Suppressor macrophage (primary cell): Measurements from ENCODE around the gene GSE1.

ENCODE experiments used
- DNase-seq, 4 experiments: peaks; one replicate each; pipeline ENCODE4 v3.0.0-alpha.2; 2020 to 2022

Gene GSE1

GRCh38 chr16:85662976-85663830 lies 50.1 kb downstream of the GSE1 start:
- no peak for DNase-seq

GRCh38 chr16:85663891-85664321 lies 50.8 kb downstream of the GSE1 start:
- DNase-seq: no peak

GRCh38 chr16:85664580-85665372 lies 51.7 kb downstream of the GSE1 start:
- DNase-seq: no peak

GRCh38 chr16:85665373-85665740 lies 52.2 kb downstream of the GSE1 start:
- no peak for DNase-seq

- no peak for DNase-seq
These were observed 52.8 kb downstream of the GSE1 start for GRCh38 chr16:85665929-85666328.

GRCh38 chr16:85667261-85667660 lies 54.1 kb downstream of the GSE1 start:
- no peak for DNase-seq

- DNase-seq: no peak
These were observed 54.8 kb downstream of the GSE1 start for GRCh38 chr16:85667841-85668413.

GRCh38 chr16:85668676-85669424 lies 55.7 kb downstream of the GSE1 start:
- DNase-seq: no peak

GRCh38 chr16:85670840-85671239 lies 57.7 kb downstream of the GSE1 start:
- DNase-seq: no peak

GRCh38 chr16:85673529-85674417 lies 60.7 kb downstream of the GSE1 start:
- no peak for DNase-seq

GRCh38 chr16:85674418-85674755 lies 61.3 kb downstream of the GSE1 start:
- no peak for DNase-seq

GRCh38 chr16:85674828-85675227 lies 61.7 kb downstream of the GSE1 start:
- no peak for DNase-seq

GRCh38 chr16:85675251-85675874 lies 62.2 kb downstream of the GSE1 start:
- DNase-seq: peak; percentile 51 to 66 (median 55)

- no peak for DNase-seq
These were observed 63.3 kb downstream of the GSE1 start for GRCh38 chr16:85676466-85676865.

- no peak for DNase-seq
These were observed 64.4 kb downstream of the GSE1 start for GRCh38 chr16:85677383-85677967.

GRCh38 chr16:85678016-85678415 lies 64.9 kb downstream of the GSE1 start:
- no peak for DNase-seq

GRCh38 chr16:85678821-85679220 lies 65.7 kb downstream of the GSE1 start:
- no peak for DNase-seq

- no peak for DNase-seq
These were observed 66.7 kb downstream of the GSE1 start for GRCh38 chr16:85679870-85680269.

- no peak for DNase-seq
These were observed 67.3 kb downstream of the GSE1 start for GRCh38 chr16:85680352-85680944.

- no peak for DNase-seq
These were observed 68.1 kb downstream of the GSE1 start for GRCh38 chr16:85681255-85681654.

- DNase-seq: no peak
These were observed 69.4 kb downstream of the GSE1 start for GRCh38 chr16:85682516-85682915.
